ENCODE measurements around the gene NRXN2.

DNA sequence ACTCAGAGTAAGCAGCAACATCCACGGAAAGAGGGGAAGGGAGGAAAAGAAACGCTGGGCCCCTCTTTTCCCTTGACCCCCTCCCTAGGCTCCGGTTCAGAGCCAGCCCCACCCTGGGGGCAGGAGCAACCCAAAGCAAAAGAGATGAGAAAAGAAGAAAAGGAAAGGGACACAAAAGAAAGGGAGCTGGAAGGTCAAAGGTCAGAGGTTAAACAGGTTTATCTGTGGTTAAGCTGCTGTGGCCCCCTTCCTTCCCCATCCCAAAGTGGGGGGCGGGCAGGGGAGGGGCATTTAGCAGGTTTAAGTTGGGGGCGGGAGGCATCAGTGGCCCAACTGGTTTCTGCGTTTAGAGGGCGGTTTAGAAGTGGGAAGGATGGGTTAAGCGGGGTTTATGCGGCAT is 96.4 kb downstream of the NRXN2 start:
- TF ChIP-seq EZH2 (IDR thresholded peaks at IDR 0.05) (no peak), EZH2phosphoT487 (IDR thresholded peaks at IDR 0.05) (no peak)
